ENCODE measurements around the gene SLC19A1.

SLC19A1 gene

GRCh38 chr21:45525153-45525909 is 16.9 kb downstream of the SLC19A1 start:
- Histone ChIP-seq H3K27me3 (ENCODE audit: control insufficient read depth, insufficient read depth, low read length, poor library complexity, severe bottlenecking) (no peaks in the 10 kb centered on the region), H3K36me3 (ENCODE audit: control insufficient read depth, insufficient read depth, low read length) (peaks cover 25% of the 10 kb centered on the region), H3K9me3 (ENCODE audit: control insufficient read depth, low read length) (no peaks in the 10 kb centered on the region), H3K4me3 (ENCODE audit: insufficient read depth, low read depth, low read length) (no peak overlapping the region), H3K27ac (ENCODE audit: insufficient read depth, low read depth, low read length, poor library complexity, severe bottlenecking) (no peak overlapping the region), H3K4me1 (ENCODE audit: control insufficient read depth, insufficient read depth, low read length) (no peaks in the 10 kb centered on the region)
- 95% methylated on average over 29 of the region's 29 CpGs for WGBS, 2 experiments

- Histone ChIP-seq H3K27me3 (ENCODE audit: control insufficient read depth, insufficient read depth, low read length, poor library complexity, severe bottlenecking) (no peaks in the 10 kb centered on the region), H3K27ac (ENCODE audit: insufficient read depth, low read depth, low read length, poor library complexity, severe bottlenecking) (no peak overlapping the region), H3K4me1 (ENCODE audit: control insufficient read depth, insufficient read depth, low read length) (no peaks in the 10 kb centered on the region), H3K4me3 (ENCODE audit: insufficient read depth, low read depth, low read length) (no peak overlapping the region), H3K9me3 (ENCODE audit: control insufficient read depth, low read length) (no peaks in the 10 kb centered on the region), H3K36me3 (ENCODE audit: control insufficient read depth, insufficient read depth, low read length) (peaks cover 20% of the 10 kb centered on the region)
- 93 to 95% methylated on average over 11 of the region's 11 CpGs for WGBS, 2 experiments
Observed at GRCh38 chr21:45524756-45525152, 17.5 kb downstream of the SLC19A1 start.

DNA sequence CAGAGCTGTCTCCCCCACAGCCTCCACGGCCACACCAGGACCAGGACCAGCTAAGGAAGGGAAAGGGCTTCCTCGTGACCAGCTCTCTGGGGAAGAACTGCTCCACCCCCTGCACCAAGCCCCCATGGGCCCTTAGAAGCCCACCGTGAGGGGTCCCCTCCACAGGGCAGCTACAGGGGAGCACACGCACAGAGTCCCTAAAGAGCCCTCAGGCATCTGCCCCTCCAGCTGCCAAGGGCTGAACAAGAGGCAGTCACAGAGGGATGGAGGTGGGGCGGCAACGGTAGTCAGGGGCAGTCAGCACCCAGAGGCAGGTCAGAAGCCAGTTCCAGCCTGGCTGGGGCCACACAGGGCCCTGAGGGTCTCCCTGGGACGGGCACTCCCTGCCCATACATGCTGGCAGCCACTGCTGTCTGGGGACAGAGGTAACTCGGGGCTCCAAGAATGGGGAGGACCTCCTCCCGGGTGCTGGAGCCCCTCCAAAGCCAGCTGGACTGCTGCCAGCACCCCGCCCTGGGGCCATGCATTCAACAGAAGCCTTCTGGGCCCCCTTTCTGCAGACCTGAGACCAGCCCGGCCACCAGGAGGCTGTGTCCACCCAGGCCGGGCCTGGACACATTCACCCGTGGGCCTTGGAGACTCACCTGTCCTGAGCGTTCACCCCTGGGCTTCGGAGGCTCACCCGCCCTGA is 18.7 kb downstream of the SLC19A1 start:
- 93 to 94% methylated on average over 16 of the region's 16 CpGs for WGBS, 2 experiments
- peaks cover 4% of the 10 kb centered on the region for H3K9me3 ChIP-seq (ENCODE audit: control insufficient read depth, low read length)
- H3K36me3 ChIP-seq (ENCODE audit: control insufficient read depth, insufficient read depth, low read length) = peaks cover 12% of the 10 kb centered on the region
- H3K27ac ChIP-seq (ENCODE audit: insufficient read depth, low read depth, low read length, poor library complexity, severe bottlenecking) = no peak overlapping the region
- no peaks in the 10 kb centered on the region for H3K27me3 ChIP-seq (ENCODE audit: control insufficient read depth, insufficient read depth, low read length, poor library complexity, severe bottlenecking)
- no peaks in the 10 kb centered on the region for H3K4me1 ChIP-seq (ENCODE audit: control insufficient read depth, insufficient read depth, low read length)
- no peak overlapping the region for H3K4me3 ChIP-seq (ENCODE audit: insufficient read depth, low read depth, low read length)

DNA sequence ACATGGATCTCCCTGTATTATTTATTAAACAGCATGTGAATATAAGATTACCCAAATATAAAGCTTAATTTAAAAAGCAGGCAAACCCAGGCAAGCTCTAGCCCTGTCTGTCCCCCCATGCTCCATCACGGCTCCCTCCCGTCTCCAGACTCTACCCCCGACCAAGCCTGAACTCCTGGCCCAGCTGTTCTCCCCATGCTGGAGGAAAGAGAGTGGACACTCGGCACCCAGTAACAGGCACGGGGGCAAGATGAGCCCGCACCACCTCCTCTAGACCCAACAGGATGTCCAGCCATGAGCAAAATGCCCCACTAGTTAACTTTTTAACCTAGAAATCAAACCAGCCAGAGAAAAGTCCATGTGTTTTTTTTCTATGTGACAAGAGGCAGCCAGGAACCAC is 19.3 kb downstream of the SLC19A1 start:
- Histone ChIP-seq H3K27ac (ENCODE audit: insufficient read depth, low read depth, low read length, poor library complexity, severe bottlenecking) (no peak overlapping the region), H3K36me3 (ENCODE audit: control insufficient read depth, insufficient read depth, low read length) (peaks cover 11% of the 10 kb centered on the region)
- 88 to 94% methylated on average over 6 of the region's 6 CpGs for WGBS, 2 experiments

DNA sequence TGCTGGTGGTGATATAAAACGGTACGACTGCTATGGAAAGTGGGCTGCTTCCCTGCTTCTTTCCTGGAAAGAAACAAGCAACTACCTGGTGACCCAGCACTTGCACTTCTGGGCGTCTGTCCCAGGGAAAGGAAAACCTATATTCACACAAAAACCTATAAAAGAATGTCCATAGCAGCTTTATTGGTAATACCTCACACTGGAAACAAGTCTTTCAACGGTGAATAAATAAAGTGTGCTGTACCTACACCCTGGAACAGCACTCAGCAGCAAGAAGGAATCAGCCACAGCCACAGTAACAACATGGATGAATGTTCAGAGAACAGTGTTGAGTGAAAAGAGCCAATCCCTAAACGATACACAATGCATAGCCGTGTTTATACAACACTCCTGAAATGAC is 19.9 kb downstream of the SLC19A1 start:
- 96 to 97% methylated on average over 6 of the region's 6 CpGs for WGBS, 2 experiments

More for the DNA sequence above, 19.3 kb downstream of the SLC19A1 start:
- H3K27me3 ChIP-seq (ENCODE audit: control insufficient read depth, insufficient read depth, low read length, poor library complexity, severe bottlenecking) = no peaks in the 10 kb centered on the region
- no peaks in the 10 kb centered on the region for H3K4me1 ChIP-seq (ENCODE audit: control insufficient read depth, insufficient read depth, low read length)
- no peak overlapping the region for H3K4me3 ChIP-seq (ENCODE audit: insufficient read depth, low read depth, low read length)
- H3K9me3 ChIP-seq (ENCODE audit: control insufficient read depth, low read length) = peaks cover 4% of the 10 kb centered on the region

DNA sequence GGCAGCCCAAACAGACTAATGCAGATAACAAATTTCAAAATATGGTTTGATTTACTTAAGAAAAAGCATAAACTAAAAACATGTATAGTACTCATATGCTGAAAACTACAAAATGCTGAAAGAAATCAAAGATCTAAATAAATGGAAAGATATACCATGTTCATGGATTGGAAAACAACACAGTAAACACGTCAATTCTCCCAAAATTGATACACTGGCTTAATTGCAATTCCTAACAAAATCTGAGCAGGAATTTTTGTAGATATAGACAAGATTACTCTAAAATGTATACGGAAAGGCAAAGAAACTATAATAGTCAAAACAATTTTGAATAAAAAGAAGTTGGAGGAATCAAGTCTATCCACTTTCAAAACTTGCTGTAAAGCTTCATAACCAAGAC is 21.0 kb downstream of the SLC19A1 start:
- Histone ChIP-seq H3K4me1 (ENCODE audit: control insufficient read depth, insufficient read depth, low read length) (no peaks in the 10 kb centered on the region), H3K27ac (ENCODE audit: insufficient read depth, low read depth, low read length, poor library complexity, severe bottlenecking) (no peak overlapping the region), H3K27me3 (ENCODE audit: control insufficient read depth, insufficient read depth, low read length, poor library complexity, severe bottlenecking) (no peaks in the 10 kb centered on the region), H3K36me3 (ENCODE audit: control insufficient read depth, insufficient read depth, low read length) (peaks cover 6% of the 10 kb centered on the region), H3K9me3 (ENCODE audit: control insufficient read depth, low read length) (peaks cover 4% of the 10 kb centered on the region), H3K4me3 (ENCODE audit: insufficient read depth, low read depth, low read length) (no peak overlapping the region)
- 88% methylated on average over 2 of the region's 2 CpGs; no CpG with 5 or more reads in 1 of the 2 experiments for WGBS, 2 experiments

More for the DNA sequence above, 19.9 kb downstream of the SLC19A1 start:
- no peaks in the 10 kb centered on the region for H3K4me1 ChIP-seq (ENCODE audit: control insufficient read depth, insufficient read depth, low read length)
- H3K9me3 ChIP-seq (ENCODE audit: control insufficient read depth, low read length) = peaks cover 4% of the 10 kb centered on the region
- no peaks in the 10 kb centered on the region for H3K27me3 ChIP-seq (ENCODE audit: control insufficient read depth, insufficient read depth, low read length, poor library complexity, severe bottlenecking)
- peaks cover 11% of the 10 kb centered on the region for H3K36me3 ChIP-seq (ENCODE audit: control insufficient read depth, insufficient read depth, low read length)
- H3K27ac ChIP-seq (ENCODE audit: insufficient read depth, low read depth, low read length, poor library complexity, severe bottlenecking) = no peak overlapping the region
- H3K4me3 ChIP-seq (ENCODE audit: insufficient read depth, low read depth, low read length) = no peak overlapping the region

DNA sequence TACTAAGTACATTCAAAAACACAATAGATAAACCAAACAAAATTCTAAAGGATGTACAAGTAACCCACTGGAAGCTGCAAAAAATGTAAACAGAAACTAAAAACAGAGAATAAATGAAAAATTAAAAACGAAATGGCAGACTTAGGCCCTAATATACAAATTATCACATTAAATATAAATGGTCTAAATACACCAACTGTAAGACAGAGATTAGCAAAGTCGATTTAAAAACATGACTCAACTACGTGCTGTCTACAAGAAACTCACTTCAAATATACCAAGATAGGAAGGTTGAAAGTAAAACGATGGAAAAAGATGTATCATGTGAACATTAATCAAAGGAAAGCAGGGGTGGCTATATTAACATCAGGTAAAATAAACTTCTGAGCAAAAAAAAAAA is 23.1 kb downstream of the SLC19A1 start:
- H3K27me3 ChIP-seq (ENCODE audit: control insufficient read depth, insufficient read depth, low read length, poor library complexity, severe bottlenecking) = no peaks in the 10 kb centered on the region
- H3K4me3 ChIP-seq (ENCODE audit: insufficient read depth, low read depth, low read length) = no peak overlapping the region
- H3K9me3 ChIP-seq (ENCODE audit: control insufficient read depth, low read length) = peaks cover 4% of the 10 kb centered on the region
- 87 to 100% methylated on average over 1 to 3 of the region's 4 CpGs for WGBS, 2 experiments
- no peak overlapping the region for H3K27ac ChIP-seq (ENCODE audit: insufficient read depth, low read depth, low read length, poor library complexity, severe bottlenecking)
- H3K36me3 ChIP-seq (ENCODE audit: control insufficient read depth, insufficient read depth, low read length) = peaks cover 9% of the 10 kb centered on the region
- no peaks in the 10 kb centered on the region for H3K4me1 ChIP-seq (ENCODE audit: control insufficient read depth, insufficient read depth, low read length)

- H3K27me3 ChIP-seq (ENCODE audit: control insufficient read depth, insufficient read depth, low read length, poor library complexity, severe bottlenecking) = no peaks in the 10 kb centered on the region
- no peaks in the 10 kb centered on the region for H3K4me1 ChIP-seq (ENCODE audit: control insufficient read depth, insufficient read depth, low read length)
- no peak overlapping the region for H3K27ac ChIP-seq (ENCODE audit: insufficient read depth, low read depth, low read length, poor library complexity, severe bottlenecking)
- WGBS, 2 experiments = 95 to 100% methylated on average over 1 to 2 of the region's 2 CpGs
- peaks cover 4% of the 10 kb centered on the region for H3K9me3 ChIP-seq (ENCODE audit: control insufficient read depth, low read length)
- H3K4me3 ChIP-seq (ENCODE audit: insufficient read depth, low read depth, low read length) = no peak overlapping the region
- peaks cover 9% of the 10 kb centered on the region for H3K36me3 ChIP-seq (ENCODE audit: control insufficient read depth, insufficient read depth, low read length)
Observed at GRCh38 chr21:45518742-45519141, 23.5 kb downstream of the SLC19A1 start.

DNA sequence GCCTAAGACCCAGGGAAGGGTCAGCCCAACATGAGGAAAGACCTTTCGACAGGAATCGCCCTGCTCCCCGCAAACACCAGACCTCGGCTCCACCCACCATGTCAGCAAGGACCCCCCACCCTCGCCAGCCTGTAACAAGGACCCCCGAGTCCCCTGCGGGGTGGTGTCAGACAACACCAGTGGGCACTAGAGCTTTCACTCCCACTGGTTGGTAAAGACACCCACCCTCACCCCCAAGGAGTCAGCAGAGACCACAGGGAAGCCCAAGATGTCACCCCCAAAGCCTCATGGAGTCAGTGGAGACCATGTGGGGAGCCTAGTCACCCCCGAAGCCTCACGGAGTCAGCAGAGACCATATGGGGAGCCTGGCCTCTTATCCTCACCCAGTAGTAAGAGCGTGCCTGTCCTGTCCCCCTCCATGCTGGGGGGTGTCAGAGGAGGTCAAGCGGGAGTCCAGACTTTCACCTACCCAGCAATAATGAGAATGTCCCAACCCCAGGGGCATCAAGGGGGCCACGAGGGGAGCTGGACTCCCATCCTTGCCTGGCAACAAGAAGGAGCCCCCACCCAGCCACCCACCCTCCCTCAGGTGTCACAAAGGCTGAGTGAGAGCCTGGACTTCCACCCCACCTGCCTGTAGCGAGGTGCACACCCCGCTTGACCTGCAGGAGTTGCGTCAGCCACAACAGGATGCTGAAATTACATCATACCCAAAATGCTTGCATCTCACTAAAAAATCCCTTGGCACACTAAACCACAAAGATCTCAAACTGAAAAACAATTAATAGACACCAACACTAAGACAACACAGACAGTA is 24.8 kb downstream of the SLC19A1 start:
- WGBS, 2 experiments = 93 to 94% methylated on average over 15 of the region's 15 CpGs
- no peaks in the 10 kb centered on the region for H3K4me1 ChIP-seq (ENCODE audit: control insufficient read depth, insufficient read depth, low read length)

GRCh38 chr21:45516671-45517151 is 25.5 kb downstream of the SLC19A1 start:
- Histone ChIP-seq H3K27ac (ENCODE audit: insufficient read depth, low read depth, low read length, poor library complexity, severe bottlenecking) (no peak overlapping the region), H3K36me3 (ENCODE audit: control insufficient read depth, insufficient read depth, low read length) (peaks cover 9% of the 10 kb centered on the region), H3K27me3 (ENCODE audit: control insufficient read depth, insufficient read depth, low read length, poor library complexity, severe bottlenecking) (no peaks in the 10 kb centered on the region), H3K9me3 (ENCODE audit: control insufficient read depth, low read length) (peaks cover 4% of the 10 kb centered on the region), H3K4me1 (ENCODE audit: control insufficient read depth, insufficient read depth, low read length) (no peaks in the 10 kb centered on the region), H3K4me3 (ENCODE audit: insufficient read depth, low read depth, low read length) (no peak overlapping the region)
- WGBS, 2 experiments = 86 to 88% methylated on average over 14 of the region's 14 CpGs

More for the DNA sequence above, 24.8 kb downstream of the SLC19A1 start:
- no peak overlapping the region for H3K4me3 ChIP-seq (ENCODE audit: insufficient read depth, low read depth, low read length)
- peaks cover 4% of the 10 kb centered on the region for H3K9me3 ChIP-seq (ENCODE audit: control insufficient read depth, low read length)
- H3K36me3 ChIP-seq (ENCODE audit: control insufficient read depth, insufficient read depth, low read length) = peaks cover 9% of the 10 kb centered on the region
- no peaks in the 10 kb centered on the region for H3K27me3 ChIP-seq (ENCODE audit: control insufficient read depth, insufficient read depth, low read length, poor library complexity, severe bottlenecking)
- no peak overlapping the region for H3K27ac ChIP-seq (ENCODE audit: insufficient read depth, low read depth, low read length, poor library complexity, severe bottlenecking)

Measured in ectodermal cell (in vitro differentiated cells).